NCI-H2196 treated with DMSO at 0.1 percent for 48 hours (cell line): ENCODE measurements around the gene PRUNE2.
"Not testable (repeated sequence)": the region's sequence is repeated elsewhere in the genome, so short reads cannot be mapped to it uniquely, and the experiment has no call there.

Source experiments
- DNase-seq: peaks from one replicate; lab custom pipeline; 2025; ENCODE audit not compliant: unreplicated experiment; lab: John Stamatoyannopoulos, UW

PRUNE2 gene

DNA sequence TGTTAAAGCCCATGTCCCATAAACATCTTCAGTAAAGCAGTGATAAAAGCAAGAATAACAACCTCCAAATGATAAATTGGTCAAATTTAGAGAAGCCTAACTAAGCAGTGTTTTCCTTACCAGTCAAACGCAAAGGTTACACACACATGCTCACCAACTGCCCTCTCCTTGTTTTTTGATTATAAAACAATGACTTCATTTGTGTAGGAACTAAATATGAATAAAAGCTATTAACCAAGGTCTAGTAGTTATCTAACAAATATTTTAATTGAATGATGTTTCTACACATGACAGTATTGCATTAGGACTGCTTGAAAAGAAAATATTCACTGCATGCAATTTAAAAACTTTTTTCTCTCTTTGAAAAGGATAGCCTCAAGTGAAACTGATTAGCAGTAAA lies 105.0 kb downstream of the PRUNE2 start:
- no peak for DNase-seq

DNA sequence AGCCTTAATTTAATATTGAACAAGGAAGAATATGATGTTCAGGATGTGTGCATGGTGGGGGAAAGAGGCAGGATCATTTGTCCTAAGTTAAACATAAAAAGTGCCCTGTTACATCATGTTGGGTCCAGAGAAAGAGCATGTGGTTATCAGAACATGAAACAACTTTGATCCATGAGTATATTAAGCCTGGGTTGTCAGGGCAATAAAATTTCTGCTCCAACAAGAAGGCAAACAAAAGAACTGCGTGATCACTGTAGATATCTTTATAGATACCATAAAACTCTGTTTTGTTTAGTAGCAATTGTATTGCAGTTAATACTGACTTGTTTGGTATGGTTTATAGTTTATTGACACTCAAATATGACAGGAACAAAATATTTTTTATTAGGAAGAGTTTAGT lies 106.4 kb downstream of the PRUNE2 start:
- no peak for DNase-seq

DNA sequence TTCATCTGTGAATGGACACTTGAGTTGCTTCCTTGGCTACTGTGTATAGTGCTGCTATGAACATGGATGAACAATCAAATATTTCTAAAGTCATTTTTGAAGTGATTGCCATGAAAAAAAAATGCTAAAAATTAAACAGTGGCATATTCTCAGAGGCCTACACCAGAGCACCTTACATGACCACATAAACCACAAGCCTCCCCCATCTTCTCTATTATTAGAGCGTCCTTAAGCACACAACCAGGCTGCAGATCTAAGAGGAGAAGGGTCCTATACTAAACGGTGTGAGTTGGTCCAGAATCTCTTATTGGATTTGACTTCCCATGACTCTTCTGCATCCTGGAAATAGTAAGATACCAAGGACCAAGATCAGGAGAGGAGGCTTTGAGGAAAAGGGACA lies 107.4 kb downstream of the PRUNE2 start:
- no peak for DNase-seq

DNA sequence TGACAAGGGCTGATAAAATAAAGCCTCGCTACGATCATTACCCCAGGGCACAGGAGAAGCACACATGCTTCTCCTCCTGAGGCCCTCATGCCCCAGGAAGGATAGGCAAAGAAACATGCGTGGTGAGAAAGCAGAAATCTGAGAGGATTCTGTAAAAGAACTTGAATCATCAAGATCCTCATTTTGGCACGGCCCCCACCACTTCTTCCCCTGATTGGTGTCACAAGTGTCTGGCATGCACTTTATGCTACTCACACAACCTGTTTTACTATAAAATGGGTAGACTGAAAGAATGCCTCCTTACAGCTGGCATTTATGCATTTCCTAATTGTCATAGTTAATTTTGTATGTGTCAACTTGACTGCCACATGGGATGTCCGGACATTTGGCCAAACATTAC lies 109.6 kb downstream of the PRUNE2 start:
- no peak for DNase-seq

DNA sequence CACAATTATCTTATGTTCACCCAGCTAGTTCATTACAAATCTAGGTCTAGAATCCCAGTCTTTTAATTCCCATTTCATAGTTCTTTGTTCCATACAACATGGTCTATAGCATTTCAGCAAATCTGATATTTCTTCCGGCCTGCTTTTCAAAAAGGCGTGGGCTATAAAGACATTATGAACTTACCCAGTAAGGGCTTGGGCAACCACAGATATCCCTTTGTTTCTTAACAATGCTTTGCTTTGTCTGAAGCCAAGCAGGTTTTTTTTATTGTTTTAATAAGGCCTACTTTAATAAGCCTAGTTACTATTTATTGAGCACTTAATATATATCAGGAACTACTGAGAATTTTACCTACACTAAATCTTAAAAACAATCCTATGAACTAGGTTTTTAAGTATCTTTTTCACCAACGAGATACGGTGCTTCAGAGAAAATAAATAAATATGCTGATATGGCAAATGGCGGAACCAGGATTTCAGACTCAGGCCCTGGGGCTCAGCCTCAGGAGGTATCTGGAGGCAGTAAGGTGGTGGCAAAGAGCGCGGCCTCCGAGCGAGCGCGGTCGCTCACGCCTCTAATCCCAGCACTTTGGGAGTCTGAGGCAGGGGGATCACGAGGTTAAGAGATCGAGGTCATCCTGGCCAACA lies 112.0 kb downstream of the PRUNE2 start:
- DNase-seq, result no peak

DNA sequence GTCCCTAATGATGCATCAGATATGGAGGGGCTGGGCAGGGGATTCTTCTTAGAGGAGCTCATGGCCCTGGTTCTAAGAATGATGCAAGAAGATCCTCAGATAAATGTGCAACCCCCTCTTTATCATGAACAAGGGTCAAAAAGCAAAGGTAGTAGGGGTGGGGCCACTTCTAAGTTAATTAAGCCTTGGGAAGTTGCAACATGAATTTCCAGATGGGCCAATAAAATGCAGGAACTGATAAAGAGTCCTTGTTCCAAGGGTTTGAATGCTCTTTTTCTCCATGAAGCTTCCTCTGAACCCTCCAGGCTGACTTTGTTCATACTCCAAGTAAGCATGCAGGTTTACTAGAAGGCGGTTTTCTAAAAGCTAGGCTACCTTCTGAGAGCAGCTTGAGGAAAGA lies 116.1 kb downstream of the PRUNE2 start:
- no peak for DNase-seq

DNA sequence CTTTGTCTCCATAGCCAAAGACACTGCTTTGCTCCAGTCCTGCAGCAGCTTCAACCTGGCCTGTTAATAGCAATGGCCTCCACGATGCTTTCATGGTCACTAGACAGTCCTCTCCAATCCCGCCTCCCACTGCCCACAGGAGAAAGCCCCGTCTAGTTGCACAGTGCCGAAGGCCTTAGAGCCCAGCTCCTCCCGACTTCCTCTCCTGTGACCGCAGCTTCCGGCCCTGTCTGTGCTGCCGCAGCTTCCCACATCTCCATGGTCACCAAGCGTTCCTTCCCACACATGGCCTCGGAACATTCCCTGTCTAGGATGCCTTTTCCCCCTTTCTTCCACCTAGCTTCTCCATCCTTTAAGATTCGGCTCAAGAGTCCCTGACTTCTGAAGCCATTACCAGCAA lies 118.2 kb downstream of the PRUNE2 start:
- DNase-seq, result no peak

DNA sequence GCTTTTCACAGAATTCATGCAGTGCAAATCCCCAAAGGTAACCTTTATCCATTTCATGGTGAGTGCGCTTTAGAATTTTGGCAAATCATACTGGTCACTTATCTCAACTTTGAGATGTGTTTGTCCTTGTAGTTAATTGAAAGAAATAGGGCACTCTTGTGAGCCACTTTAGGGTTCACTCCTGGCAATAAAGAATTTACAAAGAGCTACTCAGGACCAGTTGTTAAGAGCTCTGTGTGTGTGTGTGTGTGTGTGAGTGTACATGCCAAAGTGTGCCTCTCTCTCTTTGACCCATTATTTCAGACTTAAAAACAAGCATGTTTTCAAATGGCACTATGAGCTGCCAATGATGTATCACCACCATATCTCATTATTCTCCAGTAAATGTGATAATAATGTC lies 120.4 kb downstream of the PRUNE2 start:
- no peak for DNase-seq

DNA sequence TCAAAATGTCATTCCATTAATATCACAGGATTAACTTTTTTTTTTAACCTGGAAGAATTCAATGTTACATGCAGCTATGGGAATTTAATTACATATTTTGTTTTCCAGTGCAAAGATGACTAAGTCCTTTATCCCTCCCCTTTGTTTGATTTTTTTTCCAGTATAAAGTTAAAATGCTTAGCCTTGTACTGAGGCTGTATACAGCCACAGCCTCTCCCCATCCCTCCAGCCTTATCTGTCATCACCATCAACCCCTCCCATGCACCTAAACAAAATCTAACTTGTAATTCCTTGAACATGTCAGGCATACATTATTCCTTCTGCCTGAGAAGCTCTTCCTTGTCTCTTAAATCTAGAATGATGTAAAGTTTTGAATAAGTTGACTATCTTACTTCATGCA lies 121.0 kb downstream of the PRUNE2 start:
- no peak for DNase-seq

DNA sequence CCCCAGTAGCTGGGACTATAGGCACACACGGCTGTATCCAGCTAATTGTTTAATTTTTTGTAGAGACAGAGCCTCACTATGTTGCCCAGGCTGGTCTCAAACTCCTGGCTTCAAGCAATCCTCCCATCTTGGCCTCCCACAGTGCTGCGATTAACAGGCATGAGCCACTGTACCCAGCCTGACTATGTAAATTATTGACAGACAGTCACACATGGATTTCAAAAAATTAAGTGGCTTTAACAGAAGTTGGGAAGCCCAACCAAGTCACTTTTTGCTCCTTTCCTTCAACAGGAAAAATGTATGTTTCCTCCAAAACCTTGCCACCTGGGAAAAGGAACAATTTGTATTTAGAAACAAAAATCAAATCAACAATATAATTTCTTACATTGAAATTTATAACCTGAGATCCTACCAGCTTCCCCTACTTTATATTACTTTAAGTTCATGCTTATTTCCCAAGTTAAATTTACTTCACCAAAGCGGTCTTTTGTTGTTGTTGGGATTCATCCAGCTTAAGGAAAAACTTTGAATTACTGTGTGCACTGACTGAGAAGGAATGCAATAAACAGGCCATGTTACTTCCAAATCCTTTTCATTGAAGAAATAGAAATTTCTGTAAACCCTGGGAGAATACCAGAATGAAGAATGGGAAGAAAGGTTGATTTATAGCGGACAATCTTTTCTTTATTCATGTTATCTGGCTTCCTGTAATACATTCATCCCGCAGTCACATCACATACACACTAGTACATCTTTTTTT lies 133.0 kb downstream of the PRUNE2 start:
- no peak for DNase-seq

DNA sequence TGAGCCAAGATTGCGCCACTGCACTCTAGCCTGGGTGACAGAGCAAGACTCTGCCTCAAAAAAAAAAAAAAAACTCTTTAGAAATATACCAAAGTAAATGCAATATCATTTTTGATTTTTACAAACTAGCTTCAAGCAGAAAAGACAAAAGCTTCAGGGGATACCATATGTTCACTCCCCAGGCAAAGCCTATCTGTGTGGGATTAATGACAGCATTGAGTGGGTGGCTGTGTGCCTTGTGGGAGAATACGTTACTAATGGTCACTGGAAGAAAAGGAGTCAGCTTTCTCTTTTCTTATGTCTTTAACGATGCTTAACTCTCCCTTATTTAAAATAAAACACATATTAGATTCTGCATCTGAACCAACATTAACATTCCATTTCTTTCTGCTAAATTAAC lies 139.8 kb downstream of the PRUNE2 start:
- no peak for DNase-seq

DNA sequence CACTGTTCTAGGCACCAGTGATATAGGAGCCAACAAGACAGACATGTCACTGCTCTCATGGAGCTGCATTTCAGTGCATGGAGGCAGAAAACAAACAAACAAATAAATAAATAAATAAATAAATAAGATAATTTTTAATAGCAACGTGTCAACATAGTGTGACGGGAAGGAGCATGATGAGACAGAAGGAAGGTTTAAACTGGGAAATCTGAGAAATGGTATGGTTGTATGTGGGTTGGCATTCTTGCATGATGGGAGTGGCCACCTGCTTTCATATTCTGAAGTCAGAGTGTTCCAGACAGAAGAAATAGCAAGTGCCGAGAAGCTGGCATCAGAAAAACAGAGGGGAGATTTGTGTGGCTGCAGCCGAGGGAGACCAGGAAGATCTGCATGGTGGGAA lies 141.8 kb downstream of the PRUNE2 start, which contains the start of gene PCA3:
Gene PCA3 (plus strand): TSS at position 301 of the 400 bp plus-strand sequence.
- no peak for DNase-seq

DNA sequence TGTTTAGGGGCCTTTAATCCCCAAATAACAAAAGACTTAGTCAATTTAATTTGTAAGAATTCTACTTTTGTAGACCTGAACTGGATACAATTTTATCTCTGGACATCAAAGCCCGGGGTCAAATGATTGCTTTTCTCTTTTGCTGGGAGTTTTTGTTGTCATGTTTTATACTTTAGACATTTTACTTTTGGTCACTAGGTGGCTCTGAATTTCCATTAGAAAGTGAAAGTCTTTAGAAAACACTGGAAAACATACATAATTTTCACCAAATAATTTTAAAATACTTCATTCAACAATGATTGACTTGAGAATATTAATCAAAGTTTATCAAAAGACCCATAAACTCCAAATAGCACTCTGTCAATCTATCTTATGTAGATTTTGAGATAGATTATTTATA lies 144.5 kb downstream of the PRUNE2 start:
- DNase-seq, result no peak

DNA sequence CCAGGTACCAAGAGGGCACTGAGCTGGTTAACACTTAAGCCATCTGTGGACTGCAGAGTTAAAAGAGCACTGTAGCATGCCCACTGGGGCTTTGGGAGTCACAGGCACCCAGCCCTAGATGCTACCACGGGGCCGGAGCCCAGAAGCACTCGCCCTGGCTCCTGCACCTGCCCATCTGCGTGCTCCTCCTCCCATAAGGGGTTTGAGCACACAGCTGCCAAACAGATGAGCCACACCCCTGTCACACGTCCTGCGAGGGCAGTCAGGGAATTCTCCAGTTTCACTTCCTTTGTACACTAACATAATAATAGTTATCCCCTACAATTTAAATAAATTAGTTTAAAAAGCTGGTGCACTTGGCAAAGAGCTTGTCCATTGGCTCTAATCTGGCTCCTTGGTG lies 146.2 kb downstream of the PRUNE2 start:
- no peak for DNase-seq

DNA sequence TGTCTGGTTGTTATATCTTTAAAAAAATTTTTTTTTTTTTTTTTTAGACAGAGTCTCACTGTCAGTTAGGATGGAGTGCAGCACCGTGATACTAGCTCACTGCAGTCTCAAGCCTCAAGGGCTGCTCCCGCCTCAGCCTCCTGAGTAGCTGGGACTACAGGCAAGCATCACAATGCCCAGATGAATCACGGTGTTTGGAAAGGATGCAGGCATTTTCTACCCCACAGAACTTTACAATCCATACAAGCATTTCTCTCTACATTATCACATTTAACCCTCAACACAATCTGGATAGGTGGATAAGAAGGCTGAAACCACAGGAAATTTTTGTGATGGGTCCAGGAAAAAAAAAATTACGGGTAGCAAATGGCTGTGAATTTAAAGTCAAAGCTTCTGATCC lies 147.4 kb downstream of the PRUNE2 start:
- no peak for DNase-seq

DNA sequence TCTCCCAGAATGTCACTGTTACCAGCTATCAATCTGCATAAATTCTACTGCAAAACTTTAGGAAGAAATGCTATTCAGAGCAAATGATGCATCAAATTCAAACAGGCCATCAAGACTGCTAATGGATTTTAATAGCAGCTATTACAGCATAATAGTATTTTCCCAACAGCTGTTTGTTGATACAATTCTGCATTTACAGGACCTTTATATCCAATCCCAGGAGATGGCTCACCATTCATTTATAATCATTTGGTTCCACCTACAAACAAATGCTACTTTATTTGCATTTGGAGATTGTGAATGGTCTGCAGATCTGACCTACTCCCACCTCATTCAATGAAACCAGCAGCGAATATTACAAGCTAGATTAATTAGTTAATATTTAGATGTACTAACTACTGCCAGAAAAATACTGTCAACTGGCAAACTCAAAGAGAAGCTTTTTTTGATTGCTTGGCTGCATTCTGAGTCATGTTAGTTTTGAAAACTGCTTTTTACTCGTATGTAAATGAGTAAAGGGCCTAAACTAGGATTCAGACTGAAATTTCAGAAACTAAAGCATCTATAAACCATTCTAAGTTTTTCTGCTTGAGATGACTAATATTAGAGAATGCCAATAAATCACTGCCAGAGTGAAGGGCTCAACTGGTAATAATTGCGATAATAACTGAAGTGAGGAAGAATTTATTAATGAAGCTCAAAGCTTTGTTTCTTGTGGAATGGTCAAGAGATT lies 148.8 kb downstream of the PRUNE2 start:
- DNase-seq, result no peak

DNA sequence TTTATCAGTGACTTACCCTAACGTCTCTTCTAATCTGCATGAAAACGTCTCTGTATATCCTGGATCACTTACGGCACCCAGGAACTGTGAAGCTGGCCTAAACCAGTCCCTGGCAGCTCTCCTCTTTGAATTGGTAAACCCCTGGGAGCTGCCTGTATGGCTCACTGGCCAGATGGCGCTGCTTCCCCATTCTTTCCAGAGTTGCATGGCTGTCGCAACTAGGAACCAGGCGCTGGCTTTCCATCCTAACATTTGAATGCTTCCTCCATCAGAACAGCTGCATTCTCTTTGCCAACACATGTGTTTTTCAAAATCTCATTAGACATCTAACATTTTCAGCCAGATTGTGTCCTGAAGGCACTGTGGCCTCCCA lies 149.7 kb downstream of the PRUNE2 start:
- no peak for DNase-seq

DNA sequence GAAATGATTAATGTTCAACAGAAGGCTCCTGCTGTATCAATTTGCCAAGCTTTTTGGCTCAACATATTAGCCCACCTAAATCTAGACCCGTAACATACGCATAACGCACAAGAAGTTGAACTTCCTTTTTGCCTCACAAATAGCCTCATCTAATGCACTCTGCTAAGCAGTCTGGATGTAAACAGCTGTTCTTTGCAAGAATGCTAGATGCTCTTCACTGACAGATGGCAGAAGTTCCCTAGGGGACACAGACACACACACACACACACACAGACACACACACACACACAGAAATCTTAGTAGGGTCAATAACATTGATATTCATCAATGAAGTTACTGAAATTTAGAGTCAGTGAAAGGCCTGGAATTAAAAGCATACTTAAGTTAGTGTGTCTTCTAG lies 154.9 kb downstream of the PRUNE2 start:
- DNase-seq, result no peak

DNA sequence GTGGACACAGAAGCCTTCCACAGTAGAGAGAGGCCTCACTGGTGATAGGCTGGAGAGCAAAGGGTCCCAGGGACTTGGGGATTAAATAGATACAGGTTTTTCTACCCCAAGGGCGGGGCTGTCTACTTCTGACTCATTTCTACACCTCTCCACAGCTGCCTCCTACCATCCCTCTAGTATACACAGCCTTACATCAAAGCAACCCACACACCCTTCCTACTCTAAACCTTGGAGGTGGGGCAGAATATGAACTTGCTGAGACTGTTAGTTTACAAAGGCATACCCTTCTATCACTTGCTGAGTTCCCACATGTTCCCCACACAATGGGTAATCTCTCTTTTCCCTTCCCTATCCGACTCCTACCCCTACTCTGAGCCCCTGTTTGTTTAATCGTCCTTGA lies 161.6 kb downstream of the PRUNE2 start:
- no peak for DNase-seq

DNA sequence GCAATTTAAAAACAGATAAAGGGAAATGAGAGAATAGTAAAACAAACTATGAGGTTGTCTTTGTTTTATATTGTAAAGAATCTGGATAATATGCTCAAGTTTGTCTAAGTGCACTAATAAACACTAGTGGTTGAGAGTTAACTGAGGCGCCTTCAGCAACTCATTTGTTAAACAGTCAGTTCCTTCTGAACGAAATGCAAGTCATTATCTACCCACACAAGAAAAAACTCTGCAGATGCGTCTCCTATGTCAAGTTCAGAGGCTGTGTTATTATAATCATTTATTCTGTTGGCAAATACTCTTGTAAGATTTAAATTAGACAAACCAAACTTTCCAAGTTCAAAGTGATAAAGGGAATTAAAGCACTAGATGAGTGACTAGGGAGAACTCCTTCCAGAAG lies 162.0 kb downstream of the PRUNE2 start:
- DNase-seq, result no peak

DNA sequence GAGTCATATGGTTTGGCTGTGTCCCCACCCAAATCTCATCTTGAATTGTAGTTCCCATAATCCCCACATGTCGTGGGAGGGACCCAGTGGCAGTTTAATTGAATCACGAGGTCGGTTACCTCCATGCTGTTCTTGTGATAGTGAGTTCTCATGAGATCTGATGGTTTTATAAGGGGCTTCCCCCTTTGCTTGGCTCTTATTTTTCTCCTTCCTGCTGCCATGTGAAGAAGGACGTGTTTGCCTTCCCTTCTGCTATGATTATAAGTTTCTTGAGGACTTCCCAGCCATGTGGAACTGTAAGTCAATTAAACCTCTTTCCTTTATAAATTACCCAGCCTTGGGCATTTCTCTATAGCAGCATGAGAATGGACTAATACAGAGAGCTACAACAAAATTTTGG lies 163.0 kb downstream of the PRUNE2 start:
- DNase-seq, result not testable (repeated sequence)

DNA sequence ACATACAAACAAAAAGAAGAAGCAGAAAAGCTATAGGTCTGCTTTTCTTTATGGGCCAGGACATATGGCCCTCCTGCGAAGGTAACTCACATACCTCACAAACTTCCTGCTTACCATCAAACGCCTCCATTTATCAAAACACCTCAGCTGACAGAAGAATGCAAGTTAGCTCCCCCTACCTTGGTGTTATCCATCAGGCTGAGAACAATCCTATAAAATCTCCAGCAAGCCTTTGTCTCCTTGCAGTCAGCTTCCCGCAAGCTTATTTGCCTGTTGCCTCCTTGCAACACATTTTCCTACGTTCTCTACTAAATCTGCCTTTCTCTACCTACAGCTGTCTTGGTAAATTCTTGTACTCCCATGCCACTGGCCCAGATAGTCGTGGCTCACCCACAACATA lies 164.4 kb downstream of the PRUNE2 start:
- DNase-seq, result no peak
